ENCODE results near the gene JAKMIP1. TPM values are rescaled to one million over a fixed set of nuclear protein-coding genes. Genes with fewer than 3 reads are reported as not detected.
A peak's percentile ranks its signal among the peaks of the same experiment; 100 is the strongest.

JAKMIP1 gene
- polyA plus RNA-seq, 4 donors: 0.09 to 0.14 TPM; not detected in 2

GRCh38 chr4:6071959-6072720 lies 128.2 kb downstream of the JAKMIP1 start:
- peak in 2 of 4 donors; percentile 21 to 22 for DNase-seq (ENCODE audit: low read depth in 4 of 4, low spot score in 3 of 4)

DNA sequence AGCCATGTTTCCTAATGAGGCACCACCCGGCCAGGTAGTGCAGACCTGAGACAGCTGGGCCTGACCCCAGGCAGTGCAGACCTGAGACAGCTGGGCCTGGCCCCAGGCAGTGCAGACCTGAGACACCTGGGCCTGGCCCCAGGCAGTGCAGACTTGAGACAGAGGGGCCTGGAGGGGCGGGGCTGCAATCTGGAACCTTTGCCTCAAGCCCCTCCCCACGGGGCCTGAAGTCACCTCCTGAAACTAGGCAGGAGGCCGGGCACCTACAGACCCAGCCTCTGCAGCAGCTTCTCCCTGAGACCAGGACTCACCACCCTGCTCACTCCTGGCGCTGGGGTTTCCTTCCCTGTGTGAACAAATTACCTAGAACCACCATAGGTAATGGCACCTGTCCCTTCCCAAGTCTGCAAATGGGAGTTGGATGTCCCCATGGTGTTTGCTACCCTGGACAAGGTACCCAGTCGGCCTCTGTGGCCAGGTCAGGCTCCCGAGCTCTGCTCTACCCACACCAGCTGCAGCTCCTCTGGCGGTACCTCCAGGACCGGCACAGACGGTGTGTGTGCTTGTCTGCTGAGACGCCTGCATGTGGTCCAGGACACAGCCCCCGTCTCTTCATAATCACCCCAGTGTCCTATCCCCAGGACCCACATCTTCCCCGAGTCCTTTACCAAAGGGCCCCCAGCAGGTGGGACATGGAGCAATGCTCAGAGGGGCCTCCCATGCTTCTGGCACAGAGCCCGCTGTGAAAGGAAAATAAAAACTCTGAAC lies 129.0 kb downstream of the JAKMIP1 start:
- no peak for DNase-seq (ENCODE audit: low read depth in 4 of 4, low spot score in 3 of 4)

DNA sequence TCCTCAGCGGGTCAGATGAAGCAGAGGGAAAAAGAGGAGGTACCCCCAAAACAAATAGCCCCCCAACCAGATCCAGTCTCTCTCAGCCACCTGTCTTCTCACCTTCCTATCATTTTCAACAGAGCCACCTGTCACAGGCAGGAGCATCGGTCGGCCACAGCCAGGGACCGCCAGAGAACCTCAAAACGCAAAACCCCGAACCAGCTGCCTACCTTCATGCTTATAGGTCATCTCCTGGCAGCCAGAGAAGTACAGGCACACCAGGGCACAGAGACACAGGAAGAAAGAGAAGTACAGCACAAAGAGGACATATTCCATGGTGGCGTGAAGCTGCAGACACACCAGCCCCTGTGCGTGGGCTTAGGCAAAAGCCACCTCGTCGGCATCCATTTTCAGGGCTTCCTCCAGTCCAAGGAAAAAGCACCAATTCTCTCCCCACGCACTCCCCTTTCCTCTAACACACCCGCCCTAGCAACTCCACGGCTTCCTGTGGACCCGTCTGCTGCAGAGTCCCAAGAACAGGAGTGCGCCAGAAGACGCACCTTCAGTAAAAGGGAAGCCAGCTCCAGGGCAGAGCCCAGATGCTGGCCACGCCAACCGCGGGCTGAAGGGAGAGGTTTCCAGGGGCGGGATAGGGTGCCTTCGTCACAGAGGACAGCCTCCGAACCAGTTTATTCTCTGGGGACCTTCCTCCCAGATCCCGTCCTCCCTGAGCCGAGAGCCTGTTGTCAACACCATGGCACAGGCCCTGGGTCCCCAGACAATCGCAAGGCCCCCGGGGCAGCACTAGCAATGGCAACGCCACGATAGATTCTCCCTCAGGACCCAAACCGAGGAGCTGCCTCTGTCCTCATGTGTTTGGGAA lies 130.3 kb downstream of the JAKMIP1 start:
- DNase-seq (ENCODE audit: low read depth in 4 of 4, low spot score in 3 of 4): no peak

GRCh38 chr4:6068986-6069385 lies 131.4 kb downstream of the JAKMIP1 start:
- no peak for DNase-seq (ENCODE audit: low read depth in 4 of 4, low spot score in 3 of 4)

DNA sequence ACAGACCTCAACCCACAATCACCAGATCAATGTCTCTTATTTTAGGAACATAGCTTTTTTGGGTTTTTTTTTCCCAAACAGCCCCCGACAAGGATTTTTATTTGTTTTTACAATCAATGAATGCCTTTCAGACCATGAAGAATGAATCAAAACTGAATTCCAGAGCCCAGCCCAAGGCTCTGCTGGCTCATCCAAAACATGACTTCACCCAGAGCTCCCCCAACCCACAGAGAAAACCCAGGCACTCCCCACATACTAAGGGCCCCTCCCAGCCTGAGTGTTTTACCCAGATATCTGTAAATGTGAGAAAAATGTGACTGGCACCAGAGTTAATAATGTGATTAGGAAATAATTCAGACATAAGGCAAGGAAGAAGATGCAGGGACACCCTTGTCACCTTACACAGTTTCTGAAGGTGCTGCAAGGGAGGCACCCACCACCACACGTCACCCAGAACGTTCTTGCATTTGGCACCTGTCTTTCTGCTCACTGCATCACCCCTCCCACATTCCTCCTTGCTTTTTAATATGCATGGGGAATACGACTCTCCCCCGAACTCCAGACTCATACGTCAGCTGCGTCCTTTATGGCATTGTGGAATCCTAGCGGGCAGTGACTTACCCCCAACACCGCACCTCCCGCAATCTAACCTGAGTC lies 134.3 kb downstream of the JAKMIP1 start:
- no peak for DNase-seq (ENCODE audit: low read depth in 4 of 4, low spot score in 3 of 4)

GRCh38 chr4:6065166-6065565 lies 135.2 kb downstream of the JAKMIP1 start:
- DNase-seq (ENCODE audit: low read depth in 4 of 4, low spot score in 3 of 4): no peak

GRCh38 chr4:6064383-6064782 lies 136.0 kb downstream of the JAKMIP1 start:
- no peak for DNase-seq (ENCODE audit: low read depth in 4 of 4, low spot score in 3 of 4)

DNA sequence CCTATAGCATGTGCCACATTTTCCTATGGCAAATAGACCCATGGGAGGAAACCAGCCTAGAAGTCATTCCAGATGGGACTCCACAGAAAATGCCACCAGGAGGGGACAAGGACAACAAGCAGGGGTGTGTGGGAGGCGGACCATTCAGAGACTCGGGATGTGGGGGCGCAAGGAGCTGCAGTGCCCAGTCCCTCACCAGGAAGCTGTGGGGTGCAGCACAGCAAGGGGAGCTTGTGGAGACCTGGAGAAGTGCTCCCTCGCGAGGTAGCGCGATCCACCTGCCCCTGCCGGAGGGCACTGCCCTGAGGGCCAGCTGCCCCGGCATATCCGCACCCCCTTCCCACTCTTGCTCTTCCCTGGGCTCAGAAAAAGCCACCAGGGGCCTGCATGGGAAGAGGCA lies 136.7 kb downstream of the JAKMIP1 start:
- no peak for DNase-seq (ENCODE audit: low read depth in 4 of 4, low spot score in 3 of 4)

GRCh38 chr4:6062133-6062532 lies 138.2 kb downstream of the JAKMIP1 start:
- DNase-seq (ENCODE audit: low read depth in 4 of 4, low spot score in 3 of 4): no peak

DNA sequence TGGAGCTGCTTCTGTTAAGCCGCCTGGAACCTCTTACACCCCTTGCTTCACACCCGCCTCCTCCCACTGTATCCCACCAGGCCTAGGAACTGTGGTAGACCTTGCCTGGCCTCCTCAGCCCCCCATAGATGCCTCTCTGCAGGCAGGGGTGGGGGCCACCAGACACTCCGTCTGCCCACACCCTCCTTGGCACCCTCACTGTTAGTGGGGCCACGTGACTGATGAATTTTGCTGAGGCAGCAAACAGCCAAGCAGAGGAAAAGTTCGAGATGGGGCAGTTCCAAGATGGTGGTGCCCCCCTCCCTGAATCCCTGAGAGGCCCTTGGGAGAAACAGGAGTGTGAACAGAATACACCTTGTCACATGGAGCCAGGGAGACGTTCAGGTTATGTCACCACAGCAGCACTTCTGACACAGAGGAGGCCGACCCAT lies 141.0 kb downstream of the JAKMIP1 start:
- DNase-seq (ENCODE audit: low read depth in 4 of 4, low spot score in 3 of 4): no peak

GRCh38 chr4:6058531-6059374 lies 141.6 kb downstream of the JAKMIP1 start:
- no peak for DNase-seq (ENCODE audit: low read depth in 4 of 4, low spot score in 3 of 4)

DNA sequence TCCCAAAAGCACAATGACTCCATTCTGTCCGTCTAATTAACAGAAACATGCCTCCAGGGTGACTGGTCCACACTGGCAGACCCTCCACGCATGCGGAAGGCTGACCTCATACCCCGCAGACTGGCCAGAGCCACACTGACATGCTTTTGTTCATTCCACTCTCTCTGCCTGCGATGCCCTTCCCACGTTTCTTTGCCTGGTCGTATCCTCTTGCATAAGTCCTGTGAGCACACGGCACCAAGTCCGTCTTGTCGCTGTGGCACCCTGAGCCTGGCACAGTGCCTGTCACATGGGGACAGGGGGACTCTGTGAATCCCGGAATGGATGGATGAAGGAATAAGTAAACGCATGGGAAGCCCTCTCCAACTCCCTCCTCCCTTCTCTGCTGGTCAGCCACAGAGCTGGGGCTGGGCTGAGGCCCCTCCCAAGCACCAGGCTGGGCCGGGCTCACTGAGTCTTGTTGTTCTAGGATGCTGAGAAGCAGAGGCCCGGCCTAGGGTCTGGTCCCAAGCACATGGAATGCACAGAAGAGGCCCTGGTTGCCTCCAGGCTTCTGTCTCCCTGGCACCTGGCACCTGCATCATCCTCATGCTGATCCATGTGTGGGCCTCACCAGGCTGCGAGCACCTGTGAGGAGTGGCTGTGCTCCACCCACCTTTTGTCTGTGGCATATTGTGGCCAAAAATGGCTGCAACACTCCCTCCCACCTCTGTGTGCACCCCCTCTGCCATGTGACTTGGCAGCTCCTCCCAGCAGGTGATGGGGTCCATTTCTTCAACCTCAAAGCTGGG lies 143.2 kb downstream of the JAKMIP1 start:
- DNase-seq (ENCODE audit: low read depth in 4 of 4, low spot score in 3 of 4): no peak

DNA sequence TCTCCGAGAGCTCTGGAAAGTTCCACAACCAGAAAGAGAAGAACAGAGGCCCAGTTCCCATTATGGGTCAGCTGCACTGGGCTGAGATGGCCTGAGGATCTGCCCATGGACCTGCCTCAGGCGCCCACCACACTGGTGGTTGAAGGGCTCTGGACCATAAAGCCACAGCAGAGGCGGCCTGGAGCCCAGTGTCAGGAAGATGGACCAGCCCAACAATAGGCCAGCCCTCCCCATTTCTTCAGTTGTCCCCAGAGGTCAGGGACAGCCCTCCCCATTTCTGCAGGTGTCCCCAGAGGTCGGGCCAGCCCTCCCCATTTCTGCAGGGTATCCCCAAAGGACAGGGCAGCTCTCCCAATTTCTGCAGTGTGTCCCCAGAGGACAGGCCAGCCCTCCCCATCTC lies 144.9 kb downstream of the JAKMIP1 start:
- DNase-seq (ENCODE audit: low read depth in 4 of 4, low spot score in 3 of 4): no peak

GRCh38 chr4:6055030-6055429 lies 145.3 kb downstream of the JAKMIP1 start:
- DNase-seq (ENCODE audit: low read depth in 4 of 4, low spot score in 3 of 4): no peak

DNA sequence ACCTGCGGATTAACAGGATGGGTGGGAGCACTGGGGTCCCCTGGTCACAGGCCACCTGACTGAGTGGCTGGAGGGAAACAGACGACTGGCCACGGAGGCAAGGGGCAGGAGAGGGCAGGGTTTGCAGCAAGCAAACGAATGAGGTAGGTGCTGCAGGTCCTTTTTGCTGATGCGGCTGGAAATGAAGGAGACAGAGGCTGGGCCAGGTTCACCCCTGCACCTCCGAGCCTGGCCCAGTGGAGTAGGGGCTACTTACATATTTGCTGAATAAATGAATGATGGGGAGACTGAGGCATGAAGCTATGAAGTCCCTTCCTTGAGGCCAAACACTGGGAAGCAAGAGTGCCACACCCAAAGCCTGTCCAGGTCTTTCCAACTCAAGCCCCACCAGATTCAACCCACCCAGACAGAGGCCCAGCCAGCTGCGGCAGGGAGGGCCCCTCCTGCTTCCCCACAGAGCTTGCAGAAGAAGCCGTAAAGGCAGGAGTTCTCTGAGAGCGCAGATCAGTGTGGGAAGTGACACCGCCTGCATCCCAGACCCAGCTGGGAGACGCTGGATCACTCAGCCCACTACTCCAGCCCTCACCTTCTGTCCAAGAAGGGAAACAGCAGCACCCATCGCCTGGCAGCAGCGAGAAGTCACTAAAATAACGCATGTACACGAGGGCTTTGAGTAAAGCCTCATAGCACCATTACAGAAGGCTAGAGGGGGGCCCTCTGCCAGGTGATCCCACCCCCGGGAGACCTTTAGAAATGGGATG lies 146.0 kb downstream of the JAKMIP1 start:
- no peak for DNase-seq (ENCODE audit: low read depth in 4 of 4, low spot score in 3 of 4)

DNA sequence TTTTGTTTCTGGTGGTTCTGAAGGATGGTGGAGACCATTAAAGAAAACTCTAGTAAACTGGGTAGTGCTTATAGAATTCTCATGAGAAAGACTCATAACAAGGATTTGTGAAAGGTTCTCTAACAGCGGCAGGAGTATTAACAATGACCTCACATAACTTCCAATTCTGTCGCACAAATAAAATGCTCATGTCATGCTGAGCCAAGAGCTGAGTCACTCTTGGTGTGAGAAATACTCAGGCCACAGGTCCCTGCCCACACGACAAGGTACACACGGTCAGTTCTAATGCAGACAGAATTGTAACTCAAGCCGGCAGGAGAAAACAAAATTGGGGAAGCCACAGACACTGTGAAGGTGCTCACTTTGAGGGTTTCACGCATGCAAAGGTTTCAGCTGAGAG lies 147.7 kb downstream of the JAKMIP1 start:
- no peak for DNase-seq (ENCODE audit: low read depth in 4 of 4, low spot score in 3 of 4)

DNA sequence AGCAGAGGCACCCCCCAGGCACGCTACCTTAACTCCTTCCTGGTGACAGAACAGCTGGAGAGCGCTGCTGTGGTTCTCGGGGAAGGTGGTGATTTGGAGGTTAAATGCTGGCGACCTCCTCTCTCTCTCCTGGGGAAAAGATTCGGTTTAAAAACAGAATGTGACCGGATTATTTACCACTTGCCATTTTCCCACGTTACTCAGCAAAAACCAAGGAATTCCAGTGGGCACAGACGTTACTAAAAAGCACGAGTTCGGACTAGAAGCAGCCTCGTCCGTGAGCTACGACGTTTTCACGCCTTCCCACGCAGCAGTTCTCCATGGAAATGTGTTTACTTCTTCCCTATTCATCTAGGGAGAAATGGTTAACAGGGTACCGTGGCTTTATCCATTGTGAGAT lies 149.8 kb downstream of the JAKMIP1 start:
- no peak for DNase-seq (ENCODE audit: low read depth in 4 of 4, low spot score in 3 of 4)

DNA sequence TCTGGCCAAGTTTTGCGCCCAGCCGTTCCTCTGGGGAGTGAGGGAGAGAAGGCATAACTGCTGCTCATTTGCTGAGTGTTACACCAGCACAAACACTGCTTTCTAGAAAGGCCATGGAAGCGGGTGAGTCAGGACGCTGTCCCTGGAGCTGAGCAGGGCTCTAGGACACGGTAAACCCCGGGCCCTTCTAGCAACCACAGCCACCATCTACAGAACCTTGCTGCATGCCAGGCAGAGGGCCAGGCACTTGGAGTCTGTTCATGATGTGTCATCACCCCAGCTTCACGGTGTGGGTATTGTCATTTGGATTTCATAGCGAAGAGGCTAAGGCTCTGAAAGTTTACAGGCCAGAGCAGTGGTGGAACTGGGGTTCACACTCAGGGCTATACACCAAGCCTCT lies 150.4 kb downstream of the JAKMIP1 start:
- no peak for DNase-seq (ENCODE audit: low read depth in 4 of 4, low spot score in 3 of 4)
